Right hindlimb (tissue), 1 donor: Measurements from ENCODE around the gene NEB.
"Not testable (repeated sequence)": the region's sequence is repeated elsewhere in the genome, so short reads cannot be mapped to it uniquely, and the experiment has no call there.

Source experiments
- DNase-seq: peaks from one replicate; pipeline ENCODE4 v3.0.0-alpha.2; 2018

The NEB gene

GRCh38 chr2:151760139-151760650 lies 25.9 kb upstream of the NEB start:
- no peak for DNase-seq

- DNase-seq, result no peak
Observed at GRCh38 chr2:151758744-151759143, 24.5 kb upstream of the NEB start.

- no peak for DNase-seq
Observed at GRCh38 chr2:151757861-151758260, 23.6 kb upstream of the NEB start.

GRCh38 chr2:151756820-151757219 lies 22.5 kb upstream of the NEB start:
- DNase-seq, result no peak

- no peak for DNase-seq
Observed at GRCh38 chr2:151754253-151754897, 20.1 kb upstream of the NEB start.

- no peak for DNase-seq
Observed at GRCh38 chr2:151753540-151753939, 19.3 kb upstream of the NEB start.

- not testable (repeated sequence) for DNase-seq
Observed at GRCh38 chr2:151745261-151745660, 11.0 kb upstream of the NEB start.

GRCh38 chr2:151730262-151730975 lies 3.9 kb downstream of the NEB start:
- no peak for DNase-seq

- no peak for DNase-seq
Observed at GRCh38 chr2:151729837-151730236, 4.4 kb downstream of the NEB start.

GRCh38 chr2:151729415-151729811 lies 4.9 kb downstream of the NEB start:
- no peak for DNase-seq

- DNase-seq, result no peak
Observed at GRCh38 chr2:151728804-151729414, 5.4 kb downstream of the NEB start.

- DNase-seq, result no peak
Observed at GRCh38 chr2:151727593-151728552, 6.4 kb downstream of the NEB start.

- no peak for DNase-seq
Observed at GRCh38 chr2:151721161-151721560, 13.1 kb downstream of the NEB start.

GRCh38 chr2:151720521-151720920 lies 13.8 kb downstream of the NEB start:
- DNase-seq, result no peak

GRCh38 chr2:151718796-151719195 lies 15.5 kb downstream of the NEB start:
- no peak for DNase-seq

GRCh38 chr2:151718247-151718646 lies 16.0 kb downstream of the NEB start:
- DNase-seq, result no peak

GRCh38 chr2:151716721-151717120 lies 17.6 kb downstream of the NEB start:
- no peak for DNase-seq

GRCh38 chr2:151713291-151713903 lies 20.9 kb downstream of the NEB start:
- DNase-seq, result no peak

- no peak for DNase-seq
Observed at GRCh38 chr2:151711025-151711424, 23.3 kb downstream of the NEB start.

- no peak for DNase-seq
Observed at GRCh38 chr2:151708788-151709187, 25.5 kb downstream of the NEB start.

- DNase-seq, result no peak
Observed at GRCh38 chr2:151707857-151708256, 26.4 kb downstream of the NEB start.

GRCh38 chr2:151704480-151704961 lies 29.8 kb downstream of the NEB start:
- DNase-seq, result not testable (repeated sequence)
